Measurements from ENCODE around the gene FBXW8. TPM values are rescaled to one million over a fixed set of nuclear protein-coding genes. Genes with fewer than 3 reads are reported as not detected.

Gene FBXW8
- total RNA-seq, 1 donor from 2014 or later: 40.0 TPM

GRCh38 chr12:117080661-117081144, 170.0 kb downstream of the FBXW8 start:
- Mint-ChIP-seq H3K4me1 (peaks cover 4% of the 10 kb centered on the region), H3K27me3 (ENCODE audit: low read depth) (peaks cover 8% of the 10 kb centered on the region), H3K27ac (no peak overlapping the region), H3K9me3 (no peaks in the 10 kb centered on the region), H3K36me3 (no peaks in the 10 kb centered on the region), H3K4me3 (no peak overlapping the region)
- no peak for DNase-seq (ENCODE audit: low spot score in 2 of 2, unreplicated experiment in 2 of 2)
- no peak for TF ChIP-seq CTCF (IDR thresholded peaks at IDR 0.05; ENCODE audit: unreplicated experiment)

Other genes starting within 250 kb of the FBXW8 start
- 34.3 to 36.2 TPM (median 35.8 TPM) in 3 replicates for gene SPRING1, start 172.9 kb upstream of the FBXW8 start, total RNA-seq
- gene RNFT2, start 172.6 kb upstream of the FBXW8 start, total RNA-seq: 27.7 to 33.2 TPM (median 32.5 TPM) in 3 replicates
- 3.5 to 4.4 TPM (median 4.3 TPM) in 3 replicates for gene HRK, start 29.5 kb upstream of the FBXW8 start, total RNA-seq
- gene TESC, start 188.5 kb downstream of the FBXW8 start, total RNA-seq: not detected in 3 replicates